HEK293 (cell line): ENCODE measurements around the gene RPN2.

Experiments
- CTCF ChIA-PET: fragments of 350-600 bp; formaldehyde crosslinking; extraction: SDS; loops from one replicate; lab custom pipeline; 2021; ENCODE audit warnings: antibody characterized with exemption; lab: Yijun Ruan, JAX
- POLR2A ChIA-PET: fragments of 300-600 bp; formaldehyde crosslinking; extraction: SDS; loops from one replicate; lab custom pipeline; 2020; ENCODE audit warnings: antibody characterized with exemption, inconsistent platforms; lab: Yijun Ruan, JAX
- H3K27ac ChIP-seq: fragments of 200-500 bp; sonication (Bioruptor generic); 2 replicates; pipeline ENCODE4 v1.5.1; 2014; ENCODE audit warnings: low read depth, low read length, control low read depth, inconsistent platforms; ENCODE audit errors: extremely low read depth
- H3K36me3 ChIP-seq, 2 experiments: fragments of 200-500 bp in 1 of 2; sonication (Bioruptor generic) in 1 of 2; 1 replicate in 1 of 2; 2 replicates in 1 of 2; pipeline ENCODE4 v1.5.1; 2014 to 2017; ENCODE audit warnings: inconsistent platforms in 2 of 2, low read length in 2 of 2; ENCODE audit not compliant: control insufficient read depth in 2 of 2, insufficient read depth in 1 of 2
- H3K4me1 ChIP-seq: fragments of 200-500 bp; sonication (Bioruptor generic); 2 replicates; pipeline ENCODE4 v1.5.1; 2014; ENCODE audit warnings: mild to moderate bottlenecking, low read length, inconsistent platforms; ENCODE audit not compliant: control insufficient read depth, insufficient read depth
- H3K4me3 ChIP-seq: 2 replicates; pipeline ENCODE4 v1.5.1; 2011; ENCODE audit warnings: low read depth, mild to moderate bottlenecking, control low read depth, low read length, moderate library complexity
- H3K9me3 ChIP-seq: fragments of 200-500 bp; sonication (Bioruptor generic); 2 replicates; pipeline ENCODE4 v1.5.1; 2014; ENCODE audit warnings: low read depth, low read length, inconsistent platforms; ENCODE audit not compliant: control insufficient read depth, insufficient read depth
- EGR2 ChIP-seq: fragments of 450-650 bp; formaldehyde crosslinking; IDR thresholded peaks from 2 replicates; pipeline ENCODE4 v1.5.1; 2016; ENCODE audit warnings: low read depth, missing biosample characterization, missing genetic modification characterization
- HIC1 ChIP-seq: fragments of 450-650 bp; formaldehyde crosslinking; IDR thresholded peaks from 2 replicates; pipeline ENCODE4 v1.5.1; 2016; ENCODE audit warnings: missing biosample characterization, missing genetic modification characterization
- KLF7 ChIP-seq: fragments of 450-650 bp; formaldehyde crosslinking; IDR thresholded peaks from 2 replicates; pipeline ENCODE4 v1.5.1; 2016; ENCODE audit warnings: missing biosample characterization, missing genetic modification characterization, borderline replicate concordance
- KLF9 ChIP-seq: fragments of 450-650 bp; formaldehyde crosslinking; IDR thresholded peaks from 2 replicates; pipeline ENCODE4 v1.5.1; 2016; ENCODE audit warnings: missing biosample characterization, missing genetic modification characterization, low read depth
- PRDM2 ChIP-seq: fragments of 450-650 bp; formaldehyde crosslinking; IDR thresholded peaks from 2 replicates; pipeline ENCODE4 v1.5.1; 2016; ENCODE audit warnings: missing biosample characterization, missing genetic modification characterization, borderline replicate concordance
- SETDB1 ChIP-seq: IDR thresholded peaks from one replicate; pipeline ENCODE4 v1.6.1; 2017; ENCODE audit warnings: mild to moderate bottlenecking, low read length, moderate library complexity, mixed read lengths; ENCODE audit not compliant: insufficient read length
- SP2 ChIP-seq: fragments of 450-650 bp; formaldehyde crosslinking; IDR thresholded peaks from 2 replicates; pipeline ENCODE4 v1.5.1; 2016; ENCODE audit warnings: missing biosample characterization, missing genetic modification characterization
- TRIM28 ChIP-seq: IDR thresholded peaks from 2 replicates; pipeline ENCODE4 v1.6.1; 2011; ENCODE audit warnings: low read length, control low read depth, borderline replicate concordance
- WT1 ChIP-seq: fragments of 450-650 bp; formaldehyde crosslinking; IDR thresholded peaks from 2 replicates; pipeline ENCODE4 v1.5.1; 2016; ENCODE audit warnings: missing biosample characterization, missing genetic modification characterization
- ZBTB48 ChIP-seq: fragments of 450-650 bp; formaldehyde crosslinking; IDR thresholded peaks from 2 replicates; pipeline ENCODE4 v1.5.1; 2016; ENCODE audit warnings: missing biosample characterization, missing genetic modification characterization
- ZNF16 ChIP-seq: fragments of 450-650 bp; formaldehyde crosslinking; IDR thresholded peaks from 2 replicates; pipeline ENCODE4 v1.5.1; 2016; ENCODE audit warnings: low read depth, missing biosample characterization, missing genetic modification characterization
- ZNF513 ChIP-seq: fragments of 450-650 bp; IDR thresholded peaks from 2 replicates; pipeline ENCODE4 v1.5.1; 2018; ENCODE audit warnings: missing biosample characterization, missing genetic modification characterization
- ZNF571 ChIP-seq: fragments of 450-650 bp; formaldehyde crosslinking; IDR thresholded peaks from 2 replicates; pipeline ENCODE4 v1.5.0; 2017; ENCODE audit warnings: missing biosample characterization, missing genetic modification characterization
- ZNF600 ChIP-seq: fragments of 450-650 bp; formaldehyde crosslinking; IDR thresholded peaks from 2 replicates; pipeline ENCODE4 v1.5.1; 2016; ENCODE audit warnings: missing biosample characterization, missing genetic modification characterization
- ZNF645 ChIP-seq: fragments of 450-650 bp; formaldehyde crosslinking; IDR thresholded peaks from 2 replicates; pipeline ENCODE4; 2016; ENCODE audit warnings: missing biosample characterization, missing genetic modification characterization
- ZNF704 ChIP-seq: fragments of 450-650 bp; formaldehyde crosslinking; IDR thresholded peaks from 2 replicates; pipeline ENCODE4 v1.5.1; 2016; ENCODE audit warnings: missing biosample characterization, missing genetic modification characterization
- ZNF76 ChIP-seq: fragments of 450-650 bp; formaldehyde crosslinking; IDR thresholded peaks from 2 replicates; pipeline ENCODE4; 2016; ENCODE audit warnings: low read depth, missing biosample characterization, missing genetic modification characterization, borderline replicate concordance
- ZNF776 ChIP-seq: fragments of 450-650 bp; formaldehyde crosslinking; IDR thresholded peaks from 2 replicates; pipeline ENCODE4 v1.5.0; 2017; ENCODE audit warnings: missing biosample characterization, missing genetic modification characterization, borderline replicate concordance
- ZNF791 ChIP-seq: fragments of 450-650 bp; formaldehyde crosslinking; IDR thresholded peaks from 2 replicates; pipeline ENCODE4 v1.5.1; 2016; ENCODE audit warnings: missing biosample characterization, missing genetic modification characterization
- ZNF830 ChIP-seq: fragments of 450-650 bp; IDR thresholded peaks from 2 replicates; pipeline ENCODE4 v1.5.0; 2018; ENCODE audit warnings: missing biosample characterization, missing genetic modification characterization, low read depth, mild to moderate bottlenecking, moderate library complexity

Gene RPN2

GRCh38 chr20:37253087-37253486 is 74.0 kb downstream of the RPN2 start:
- no peaks in the 10 kb centered on the region for H3K4me1 ChIP-seq
- H3K9me3 ChIP-seq: no peaks in the 10 kb centered on the region
- no peak overlapping the region for H3K4me3 ChIP-seq
- TF ChIP-seq ZNF791 (tag by site-specific recombination) (no peak), ZNF513 (no peak), KLF7 (tag by site-specific recombination) (no peak), KLF9 (tag by site-specific recombination) (no peak), ZNF571 (tag by site-specific recombination) (no peak), ZNF776 (no peak), ZBTB48 (no peak), ZNF830 (tag by site-specific recombination) (no peak), ZNF16 (tag by site-specific recombination) (no peak), EGR2 (no peak), ZNF76 (tag by site-specific recombination) (no peak), SETDB1 (no peak), HIC1 (tag by site-specific recombination) (no peak), ZNF600 (tag by site-specific recombination) (no peak)
- POLR2A ChIA-PET: no interaction called here
- CTCF ChIA-PET: no interaction called here
- no peak overlapping the region for H3K27ac ChIP-seq
- H3K36me3 ChIP-seq: no peaks in the 10 kb centered on the region

GRCh38 chr20:37254114-37254878 is 75.2 kb downstream of the RPN2 start:
- Histone ChIP-seq H3K36me3 (no peaks in the 10 kb centered on the region), H3K9me3 (no peaks in the 10 kb centered on the region), H3K27ac (no peak overlapping the region), H3K4me1 (no peaks in the 10 kb centered on the region)
- CTCF ChIA-PET: interaction anchor here (0.7 kb wide), 1 partner anchor 16 kb away, joined by 3 read pairs; no protein-coding TSS in a partner anchor
- peak; percentile 74; the same call in 1 of the 2 replicates for TF ChIP-seq TRIM28
- no peak for TF ChIP-seq SP2 (tag by site-specific recombination)
- TF ChIP-seq ZNF704 (tag by site-specific recombination): no peak
- TF ChIP-seq SETDB1: peak; percentile 65
- TF ChIP-seq, all 188 proteins: peak for 2
- POLR2A ChIA-PET: no interaction called here
- H3K4me3 ChIP-seq: no peak overlapping the region

GRCh38 chr20:37256286-37256685 is 77.2 kb downstream of the RPN2 start:
- Histone ChIP-seq H3K27ac (no peak overlapping the region), H3K4me3 (no peak overlapping the region), H3K36me3 (no peaks in the 10 kb centered on the region), H3K4me1 (no peaks in the 10 kb centered on the region), H3K9me3 (no peaks in the 10 kb centered on the region)
- POLR2A ChIA-PET: no interaction called here
- CTCF ChIA-PET: interaction anchor here (0.7 to 1.4 kb wide), 4 partner anchors 14 to 1387 kb away, joined by 3 read pairs; no protein-coding TSS in a partner anchor
- TF ChIP-seq WT1 (tag by site-specific recombination) (no peak), PRDM2 (tag by site-specific recombination) (no peak), ZNF645 (tag by site-specific recombination) (no peak)
